Right lobe of liver (tissue), 4 donors: Measurements from ENCODE around the gene AKAP14.

Experiments used
- POLR2A ChIP-seq: fragments of 450-650 bp; IDR thresholded peaks from one replicate; pipeline ENCODE4 v1.6.1; 2017; ENCODE audit warnings: antibody characterized with exemption, mild to moderate bottlenecking
- TF ChIP-seq, protein P1 (sequence below), 4 donors: fragments of 200-600 bp in 3 of 4; fragments of 450-650 bp in 1 of 4; IDR thresholded peaks; one replicate each; pipeline versions ENCODE4 v1.5.1 to v1.8.0; 2016 to 2022; ENCODE audit warnings: antibody characterized with exemption in 4 of 4, mild to moderate bottlenecking in 2 of 4
- donor health status: DM: no; HTN: no; CAD: no.
- donor health status: DM: no; HTN: no; CAD: no.
- donor health status: DM: no; HTN: yes; CAD: no.

DNA sequence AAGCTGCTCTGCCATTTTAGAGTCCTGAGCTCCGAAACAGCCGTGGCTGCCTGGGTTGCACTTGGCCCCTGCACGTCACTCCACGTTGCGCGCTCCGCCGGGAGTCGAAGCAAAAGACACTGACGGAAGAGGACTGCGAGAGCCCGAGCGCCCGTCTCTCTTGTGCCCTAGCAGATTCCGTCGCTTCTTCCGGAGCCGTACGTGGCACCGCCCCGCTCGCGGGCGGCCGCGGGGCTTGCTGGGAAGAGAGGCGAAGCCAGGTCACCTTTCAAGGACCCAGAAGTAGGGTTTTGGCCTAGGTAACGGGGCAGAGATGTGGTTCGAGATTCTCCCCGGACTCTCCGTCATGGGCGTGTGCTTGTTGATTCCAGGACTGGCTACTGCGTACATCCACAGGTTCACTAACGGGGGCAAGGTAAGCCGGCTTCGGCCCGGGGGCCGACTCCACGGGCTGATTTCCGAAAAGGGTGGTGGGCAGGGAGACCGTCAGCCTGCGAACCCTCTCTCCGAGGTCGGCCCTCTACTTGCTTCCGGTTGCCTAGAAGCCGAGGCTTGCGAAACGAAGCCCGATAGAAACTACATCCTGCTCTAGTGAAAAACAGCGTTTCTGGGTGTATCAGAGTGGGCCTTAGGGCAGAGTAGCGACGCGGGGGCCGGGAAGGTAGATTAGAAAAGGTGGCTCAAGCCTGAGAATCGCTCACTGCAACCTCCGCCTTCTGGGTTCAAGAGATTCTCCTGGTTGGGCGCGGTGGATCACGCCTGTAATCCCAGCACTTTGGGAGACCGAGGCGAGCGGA is 23.9 kb upstream of the AKAP14 start, which contains the start of the genes NDUFA1 and RNF113A:
- TF ChIP-seq, protein P1, sequence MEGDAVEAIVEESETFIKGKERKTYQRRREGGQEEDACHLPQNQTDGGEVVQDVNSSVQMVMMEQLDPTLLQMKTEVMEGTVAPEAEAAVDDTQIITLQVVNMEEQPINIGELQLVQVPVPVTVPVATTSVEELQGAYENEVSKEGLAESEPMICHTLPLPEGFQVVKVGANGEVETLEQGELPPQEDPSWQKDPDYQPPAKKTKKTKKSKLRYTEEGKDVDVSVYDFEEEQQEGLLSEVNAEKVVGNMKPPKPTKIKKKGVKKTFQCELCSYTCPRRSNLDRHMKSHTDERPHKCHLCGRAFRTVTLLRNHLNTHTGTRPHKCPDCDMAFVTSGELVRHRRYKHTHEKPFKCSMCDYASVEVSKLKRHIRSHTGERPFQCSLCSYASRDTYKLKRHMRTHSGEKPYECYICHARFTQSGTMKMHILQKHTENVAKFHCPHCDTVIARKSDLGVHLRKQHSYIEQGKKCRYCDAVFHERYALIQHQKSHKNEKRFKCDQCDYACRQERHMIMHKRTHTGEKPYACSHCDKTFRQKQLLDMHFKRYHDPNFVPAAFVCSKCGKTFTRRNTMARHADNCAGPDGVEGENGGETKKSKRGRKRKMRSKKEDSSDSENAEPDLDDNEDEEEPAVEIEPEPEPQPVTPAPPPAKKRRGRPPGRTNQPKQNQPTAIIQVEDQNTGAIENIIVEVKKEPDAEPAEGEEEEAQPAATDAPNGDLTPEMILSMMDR (IDR thresholded peaks at IDR 0.05): no peak
- TF ChIP-seq POLR2A: peak; percentile 84
